DOHH2 (cell line): ENCODE measurements around the gene MLXIPL.
"Not testable (repeated sequence)": the region's sequence is repeated elsewhere in the genome, so short reads cannot be mapped to it uniquely, and the experiment has no call there.

ENCODE experiments used
- H3F3A ChIP-seq: fragments of 200-600 bp; sonication (generic), shearing (Covaris generic); 2 replicates; pipeline ENCODE4 v1.6.0; 2016; ENCODE audit warnings: antibody characterized with exemption, mild to moderate bottlenecking; ENCODE audit not compliant: control insufficient read depth, insufficient read depth
- H3K27ac ChIP-seq: fragments of 200-600 bp; sonication (generic); 2 replicates; pipeline ENCODE4 v1.5.1; 2014; ENCODE audit warnings: low read depth, mild to moderate bottlenecking, low read length, moderate library complexity
- H3K27me3 ChIP-seq: fragments of 200-600 bp; sonication (generic); 2 replicates; pipeline ENCODE4 v1.6.1; 2014; ENCODE audit warnings: mild to moderate bottlenecking, low read length, mixed read lengths; ENCODE audit not compliant: control insufficient read depth
- H3K36me3 ChIP-seq: fragments of 200-600 bp; sonication (generic); 2 replicates; pipeline ENCODE4 v1.6.1; 2014; ENCODE audit warnings: mild to moderate bottlenecking, low read length, moderate library complexity, mixed read lengths; ENCODE audit not compliant: control insufficient read depth
- H3K4me1 ChIP-seq: fragments of 200-600 bp; sonication (generic); 2 replicates; pipeline ENCODE4 v1.6.1; 2014; ENCODE audit warnings: mild to moderate bottlenecking, low read length, mixed read lengths; ENCODE audit not compliant: control insufficient read depth
- H3K4me2 ChIP-seq: fragments of 200-600 bp; sonication (generic); 2 replicates; pipeline ENCODE4 v1.6.0; 2014; ENCODE audit warnings: mild to moderate bottlenecking, low read length, moderate library complexity
- H3K4me3 ChIP-seq: fragments of 200-600 bp; sonication (generic); 2 replicates; pipeline ENCODE4 v1.5.1; 2014; ENCODE audit warnings: mild to moderate bottlenecking, low read length, mixed read lengths
- H3K79me2 ChIP-seq: fragments of 200-600 bp; sonication (generic); 2 replicates; pipeline ENCODE4 v1.6.1; 2014; ENCODE audit warnings: mild to moderate bottlenecking, low read length, mixed read lengths; ENCODE audit not compliant: control insufficient read depth
- H3K9me2 ChIP-seq: fragments of 200-600 bp; sonication (generic); replicated peaks from 2 replicates; pipeline ENCODE4 v1.6.1; 2014; ENCODE audit warnings: mild to moderate bottlenecking, low read length, mixed read lengths; ENCODE audit not compliant: control insufficient read depth
- H3K9me3 ChIP-seq: fragments of 200-600 bp; sonication (generic); 2 replicates; pipeline ENCODE4 v1.6.1; 2014; ENCODE audit warnings: antibody characterized with exemption, low read length, mixed read lengths; ENCODE audit not compliant: control insufficient read depth, insufficient read depth
- H4K20me1 ChIP-seq: fragments of 200-600 bp; sonication (generic); 2 replicates; pipeline ENCODE4 v1.6.0; 2014; ENCODE audit warnings: low read depth, mild to moderate bottlenecking, antibody characterized with exemption, low read length, moderate library complexity; ENCODE audit not compliant: control insufficient read depth, insufficient read depth
- EZH2phosphoT487 ChIP-seq: fragments of 200-600 bp; sonication (generic); IDR thresholded peaks from 2 replicates; pipeline ENCODE4 v1.6.1; 2017; ENCODE audit warnings: borderline replicate concordance, mild to moderate bottlenecking, antibody characterized with exemption, low read length, moderate library complexity, mixed read lengths
- TF ChIP-seq, protein P1 (sequence below): fragments of 200-600 bp; sonication (generic); IDR thresholded peaks from one replicate; pipeline ENCODE4 v1.5.1; 2014; ENCODE audit warnings: antibody characterized with exemption, mild to moderate bottlenecking, low read depth, low read length; ENCODE audit not compliant: poor library complexity, severe bottlenecking

Gene MLXIPL

GRCh38 chr7:73659983-73660382 lies 35.7 kb upstream of the MLXIPL start:
- Histone ChIP-seq H4K20me1 (no peaks in the 10 kb centered on the region), H3K36me3 (no peaks in the 10 kb centered on the region), H3K27me3 (peaks cover 10% of the 10 kb centered on the region), H3K4me2 (no peak overlapping the region), H3K4me3 (no peak overlapping the region), H3K9me2 (no peaks in the 10 kb centered on the region), H3K4me1 (no peaks in the 10 kb centered on the region; the same call in 1 of the 2 replicates), H3K27ac (no peak overlapping the region), H3F3A (no peaks in the 10 kb centered on the region), H3K9me3 (peaks cover 7% of the 10 kb centered on the region; the same call in 1 of the 2 replicates), H3K79me2 (no peaks in the 10 kb centered on the region)
- TF ChIP-seq EZH2phosphoT487 = no peak
- TF ChIP-seq, protein P1, sequence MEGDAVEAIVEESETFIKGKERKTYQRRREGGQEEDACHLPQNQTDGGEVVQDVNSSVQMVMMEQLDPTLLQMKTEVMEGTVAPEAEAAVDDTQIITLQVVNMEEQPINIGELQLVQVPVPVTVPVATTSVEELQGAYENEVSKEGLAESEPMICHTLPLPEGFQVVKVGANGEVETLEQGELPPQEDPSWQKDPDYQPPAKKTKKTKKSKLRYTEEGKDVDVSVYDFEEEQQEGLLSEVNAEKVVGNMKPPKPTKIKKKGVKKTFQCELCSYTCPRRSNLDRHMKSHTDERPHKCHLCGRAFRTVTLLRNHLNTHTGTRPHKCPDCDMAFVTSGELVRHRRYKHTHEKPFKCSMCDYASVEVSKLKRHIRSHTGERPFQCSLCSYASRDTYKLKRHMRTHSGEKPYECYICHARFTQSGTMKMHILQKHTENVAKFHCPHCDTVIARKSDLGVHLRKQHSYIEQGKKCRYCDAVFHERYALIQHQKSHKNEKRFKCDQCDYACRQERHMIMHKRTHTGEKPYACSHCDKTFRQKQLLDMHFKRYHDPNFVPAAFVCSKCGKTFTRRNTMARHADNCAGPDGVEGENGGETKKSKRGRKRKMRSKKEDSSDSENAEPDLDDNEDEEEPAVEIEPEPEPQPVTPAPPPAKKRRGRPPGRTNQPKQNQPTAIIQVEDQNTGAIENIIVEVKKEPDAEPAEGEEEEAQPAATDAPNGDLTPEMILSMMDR = no peak

DNA sequence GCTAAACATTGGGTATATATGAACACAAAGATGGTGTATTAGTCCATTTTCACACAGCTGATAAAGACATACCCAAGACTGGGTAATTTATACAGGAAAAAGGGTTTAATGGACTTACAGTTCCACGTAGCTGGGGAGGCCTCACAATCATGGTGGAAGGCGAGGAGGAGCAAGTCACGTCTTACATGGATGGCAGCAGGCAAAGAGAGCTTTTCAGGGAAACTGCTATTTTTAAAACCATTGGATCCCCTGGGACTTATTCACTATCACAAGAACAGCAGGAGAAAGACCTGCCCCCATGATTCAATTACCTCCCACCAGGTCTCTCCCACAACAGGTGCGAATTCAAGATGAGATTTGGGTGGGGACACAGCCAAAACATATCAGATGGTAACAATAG lies 31.0 kb upstream of the MLXIPL start:
- H3K27me3 ChIP-seq, H3K27ac ChIP-seq, H3K9me3 ChIP-seq, H3K4me2 ChIP-seq, H3F3A ChIP-seq, H3K4me1 ChIP-seq, H3K9me2 ChIP-seq, H3K36me3 ChIP-seq, H3K4me3 ChIP-seq, H4K20me1 ChIP-seq, H3K79me2 ChIP-seq: not testable (repeated sequence)

- H3K27me3 ChIP-seq = peaks cover 33% of the 10 kb centered on the region
- H3K27ac ChIP-seq = no peak overlapping the region
- no peaks in the 10 kb centered on the region for H4K20me1 ChIP-seq
- no peak overlapping the region for H3K4me2 ChIP-seq
- no peaks in the 10 kb centered on the region for H3K79me2 ChIP-seq
- no peaks in the 10 kb centered on the region for H3K36me3 ChIP-seq
- H3K4me3 ChIP-seq = no peak overlapping the region
- TF ChIP-seq, protein P1 = no peak
- TF ChIP-seq EZH2phosphoT487 = no peak
- H3K4me1 ChIP-seq = peaks cover 5% of the 10 kb centered on the region
- no peaks in the 10 kb centered on the region for H3F3A ChIP-seq
- no peaks in the 10 kb centered on the region for H3K9me2 ChIP-seq
- no peaks in the 10 kb centered on the region for H3K9me3 ChIP-seq
These were observed 28.2 kb upstream of the MLXIPL start for GRCh38 chr7:73652541-73652949.

DNA sequence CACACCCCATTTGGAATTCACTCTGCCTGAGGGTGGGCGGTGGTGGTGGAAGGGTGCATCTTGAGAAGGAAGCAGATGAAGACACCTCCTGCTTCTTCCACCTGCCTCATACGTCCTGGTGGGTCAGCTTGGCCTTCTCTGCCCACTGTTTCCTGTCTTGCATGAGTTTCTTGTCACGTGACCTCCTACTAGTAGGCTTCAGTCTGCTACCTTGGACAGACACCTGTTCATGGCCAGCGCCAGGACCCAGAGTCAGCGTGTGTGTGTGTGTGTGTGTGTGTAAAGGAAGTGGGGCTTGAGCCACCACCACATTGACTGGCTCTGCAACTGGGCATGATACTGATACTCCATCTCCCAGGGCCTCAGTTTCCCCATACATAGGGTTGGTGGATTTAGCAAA lies 26.2 kb upstream of the MLXIPL start:
- Histone ChIP-seq H3K27me3 (peaks cover 51% of the 10 kb centered on the region), H3K4me2 (no peak overlapping the region), H3K9me2 (no peaks in the 10 kb centered on the region), H3F3A (no peaks in the 10 kb centered on the region), H3K9me3 (no peaks in the 10 kb centered on the region), H3K79me2 (no peaks in the 10 kb centered on the region), H3K36me3 (no peaks in the 10 kb centered on the region), H3K27ac (no peak overlapping the region), H4K20me1 (0 out of 2 replicates have a peak, but pooled peaks cover 3% of the 10 kb centered on the region), H3K4me3 (no peak overlapping the region), H3K4me1 (peaks cover 5% of the 10 kb centered on the region)
- no peak for TF ChIP-seq EZH2phosphoT487
- TF ChIP-seq, protein P1 = no peak
